Thymus (tissue), 11 donors: ENCODE data around the gene SMCO3. TPM values are rescaled to one million over a fixed set of nuclear protein-coding genes. Genes with fewer than 3 reads are reported as not detected.

Experiments
- DNase-seq, 9 donors: peaks; one replicate each; pipeline ENCODE4 v3.0.0-alpha.2; 2013; ENCODE audit warnings: low spot score in 9 of 9, low read depth in 6 of 9, missing footprints in 1 of 9
- H3K27ac ChIP-seq, 2 donors: one replicate each; pipeline ENCODE4 v1.5.1; 2013; ENCODE audit warnings: control low read depth in 1 of 2, low read depth in 1 of 2, low read length in 1 of 2, mild to moderate bottlenecking in 1 of 2, moderate library complexity in 1 of 2
- H3K27me3 ChIP-seq, 2 donors: one replicate each; pipeline ENCODE4 v1.5.1; 2013; ENCODE audit warnings: low read length in 1 of 2; ENCODE audit not compliant: control insufficient read depth in 2 of 2, insufficient read depth in 1 of 2
- H3K36me3 ChIP-seq, 2 donors: one replicate each; pipeline ENCODE4 v1.5.1; 2013; ENCODE audit warnings: low read length in 1 of 2, mild to moderate bottlenecking in 1 of 2, moderate library complexity in 1 of 2; ENCODE audit not compliant: control insufficient read depth in 2 of 2, insufficient read depth in 2 of 2
- H3K4me1 ChIP-seq, 2 donors: one replicate each; pipeline ENCODE4 v1.5.1; 2013; ENCODE audit warnings: low read length in 2 of 2; ENCODE audit not compliant: control insufficient read depth in 2 of 2, insufficient read depth in 2 of 2
- H3K4me3 ChIP-seq, 2 donors: one replicate each; pipeline ENCODE4 v1.5.1; 2013; ENCODE audit warnings: low read length in 2 of 2, control low read depth in 1 of 2, mild to moderate bottlenecking in 1 of 2
- H3K9me3 ChIP-seq, 2 donors: one replicate each; pipeline ENCODE4 v1.5.1; 2013; ENCODE audit warnings: low read length in 1 of 2, mild to moderate bottlenecking in 1 of 2; ENCODE audit not compliant: control insufficient read depth in 2 of 2, insufficient read depth in 1 of 2
- WGBS: extraction: QIAGEN DNeasy Blood & Tissue Kit; methylation state at CpG from one replicate; pipeline ENCODE4 v1.1.7; 2013; 5-methylcytosine and 5-hydroxymethylcytosine counted together
- polyA plus RNA-seq: library from polyadenylated mRNA; stranded (reverse); fragments of 200-250 nt; gene quantifications from one replicate; pipeline ENCODE4 v1.2.3, GENCODE V29; 2013
- total RNA-seq: library from RNA; stranded (reverse); fragments of 120-200 nt; gene quantifications from one replicate; pipeline ENCODE4 v1.2.4, GENCODE V29; 2013
- donor health status: healthy.

SMCO3 gene
- total and polyA plus RNA-seq, 2 donors: 0.05 to 0.09 TPM

DNA sequence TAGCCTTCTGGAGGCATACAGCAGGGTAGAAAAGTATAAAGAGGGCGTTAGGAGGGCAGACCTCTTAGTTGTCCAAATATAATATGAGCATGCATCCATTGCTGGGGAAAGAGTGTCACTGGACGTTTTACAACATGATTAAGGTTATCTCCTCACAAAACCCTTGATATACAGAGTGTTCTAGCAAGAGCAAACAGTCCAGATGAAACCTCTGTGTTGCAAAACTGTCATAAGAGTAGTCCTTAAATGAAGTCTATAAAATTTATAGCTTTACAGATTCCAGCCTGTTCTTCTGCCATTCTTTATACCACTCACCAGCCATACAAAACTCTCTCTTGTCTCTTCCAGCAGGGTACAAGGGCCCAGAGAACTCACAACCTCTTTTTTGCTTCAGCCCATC is 32.4 kb downstream of the SMCO3 start:
- DNase-seq: no peak
- no peaks in the 10 kb centered on the region for H3K4me1 ChIP-seq
- WGBS: 96% methylated on average over 2 of the region's 2 CpGs
- no peaks in the 10 kb centered on the region for H3K27me3 ChIP-seq
- no peaks in the 10 kb centered on the region for H3K9me3 ChIP-seq
- no peak overlapping the region for H3K4me3 ChIP-seq
- no peak overlapping the region for H3K27ac ChIP-seq
- H3K36me3 ChIP-seq: peaks cover 4 to 12% of the 10 kb centered on the region in 2 donors

DNA sequence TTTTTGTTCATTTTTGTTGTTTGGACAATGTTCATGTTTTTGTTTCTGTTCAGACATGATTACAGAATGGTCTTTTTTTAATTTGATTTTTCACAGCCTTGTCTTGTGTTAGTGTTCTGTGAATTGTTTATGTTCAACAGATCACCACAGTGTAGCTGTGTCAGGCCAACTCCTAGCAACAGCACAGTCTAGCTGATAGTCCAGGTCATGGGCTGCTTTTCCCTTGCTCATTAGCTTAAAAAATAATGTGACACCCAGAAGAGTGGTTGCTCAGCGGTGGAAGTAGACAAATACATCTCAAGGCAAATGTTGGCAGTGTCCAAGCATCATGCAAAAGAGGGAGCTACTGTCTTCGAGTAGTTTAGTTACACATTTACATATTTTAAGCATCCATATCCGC is 33.1 kb downstream of the SMCO3 start:
- Histone ChIP-seq H3K27ac (no peak overlapping the region), H3K27me3 (no peaks in the 10 kb centered on the region), H3K36me3 (peaks cover 3 to 11% of the 10 kb centered on the region in 2 donors), H3K4me3 (no peak overlapping the region), H3K9me3 (no peaks in the 10 kb centered on the region), H3K4me1 (peaks cover 0 to 5% of the 10 kb centered on the region in 2 donors)
- WGBS: 97% methylated on average over 3 of the region's 3 CpGs
- DNase-seq: no peak

DNA sequence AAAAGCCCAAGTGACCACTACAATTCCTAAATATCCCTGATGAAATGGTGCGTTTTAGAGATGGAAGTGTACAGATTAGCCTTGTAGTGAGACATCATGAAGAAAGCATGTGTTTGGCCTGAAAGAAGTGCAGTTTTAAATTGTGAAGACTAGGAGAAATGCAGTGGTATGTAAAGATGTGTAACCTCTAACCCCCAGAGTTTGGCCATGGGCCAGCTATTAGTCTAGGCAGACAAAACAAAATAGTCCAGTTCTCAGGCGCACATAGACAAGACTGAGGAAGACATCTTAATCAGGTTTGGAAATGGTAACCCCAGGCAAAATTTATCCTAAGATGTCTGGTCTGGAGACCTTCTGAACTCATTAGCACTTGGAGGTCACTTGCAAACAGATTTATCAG is 34.1 kb downstream of the SMCO3 start:
- H3K4me3 ChIP-seq: no peak overlapping the region
- H3K27me3 ChIP-seq: no peaks in the 10 kb centered on the region
- no peak overlapping the region for H3K27ac ChIP-seq
- peaks cover 5 to 6% of the 10 kb centered on the region in 2 donors for H3K4me1 ChIP-seq
- 98% methylated on average over 2 of the region's 2 CpGs for WGBS
- H3K9me3 ChIP-seq: no peaks in the 10 kb centered on the region
- peaks cover under 1 to 5% of the 10 kb centered on the region in 2 donors for H3K36me3 ChIP-seq
- DNase-seq: no peak

DNA sequence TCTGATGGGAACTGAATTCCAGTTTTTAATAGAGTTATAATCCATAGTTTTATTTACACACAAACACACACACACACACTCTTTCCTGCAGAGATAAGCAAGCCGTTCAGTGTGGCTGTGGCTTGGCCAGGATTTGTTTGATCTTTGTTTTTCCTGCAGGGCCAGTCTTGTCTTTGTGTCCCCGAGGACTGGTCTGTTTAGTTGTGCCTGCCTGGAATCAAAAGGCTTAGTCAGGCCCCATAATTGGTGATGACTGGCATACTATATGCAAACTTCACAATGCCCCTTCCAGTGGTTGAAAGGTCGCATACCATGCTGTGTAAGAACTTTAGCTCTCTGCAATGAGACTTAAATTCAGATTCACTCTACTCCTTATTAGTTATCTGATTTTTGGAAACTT is 36.7 kb downstream of the SMCO3 start:
- peaks cover 6 to 12% of the 10 kb centered on the region in 2 donors for H3K4me1 ChIP-seq
- peaks cover 0 to 5% of the 10 kb centered on the region in 2 donors for H3K9me3 ChIP-seq
- no peaks in the 10 kb centered on the region for H3K36me3 ChIP-seq
- DNase-seq: no peak
- no peak overlapping the region for H3K4me3 ChIP-seq
- peaks cover 0 to 4% of the 10 kb centered on the region in 2 donors for H3K27me3 ChIP-seq
- WGBS: 92% methylated on average over 3 of the region's 3 CpGs
- H3K27ac ChIP-seq: no peak overlapping the region

DNA sequence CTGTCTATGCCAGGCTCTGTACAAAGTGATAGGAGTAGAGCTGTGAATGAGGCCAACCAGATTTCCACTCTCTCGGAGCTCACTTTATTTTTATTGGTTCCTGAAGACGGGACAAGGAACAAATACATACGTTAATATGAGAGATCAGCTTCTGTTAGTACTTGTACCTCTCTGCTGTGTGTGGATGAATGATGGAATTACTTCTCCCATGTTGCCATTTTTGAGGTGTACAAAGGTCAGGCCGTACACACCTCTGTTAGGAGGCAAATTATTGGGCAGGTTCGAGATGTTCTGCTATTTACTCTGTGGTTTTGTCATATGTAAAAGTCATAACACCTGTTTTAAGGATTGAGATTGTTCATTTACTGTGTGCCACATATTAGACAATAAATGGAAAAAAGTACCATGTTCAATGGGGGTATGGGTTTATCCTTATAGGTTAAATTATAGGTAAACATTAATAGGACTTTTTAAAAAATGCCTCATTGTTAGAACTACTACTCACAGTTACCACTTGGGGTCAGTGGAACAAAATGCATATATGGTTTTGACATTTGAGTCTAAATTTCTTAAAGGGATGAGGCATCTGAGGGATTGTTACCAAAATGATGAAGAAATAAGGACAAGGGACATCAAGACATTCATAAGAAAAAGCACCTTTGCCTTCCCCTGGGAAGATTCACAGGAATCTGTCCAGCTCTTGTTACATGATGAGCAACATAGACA is 37.6 kb downstream of the SMCO3 start:
- peaks cover 0 to 5% of the 10 kb centered on the region in 2 donors for H3K9me3 ChIP-seq
- H3K36me3 ChIP-seq: no peaks in the 10 kb centered on the region
- no peak overlapping the region for H3K27ac ChIP-seq
- WGBS: 95% methylated on average over 5 of the region's 5 CpGs
- H3K4me3 ChIP-seq: no peak overlapping the region
- peaks cover 7 to 12% of the 10 kb centered on the region in 2 donors for H3K4me1 ChIP-seq
- peak in 1 of 9 donors; percentile 25 for DNase-seq
- peaks cover 0 to 4% of the 10 kb centered on the region in 2 donors for H3K27me3 ChIP-seq

DNA sequence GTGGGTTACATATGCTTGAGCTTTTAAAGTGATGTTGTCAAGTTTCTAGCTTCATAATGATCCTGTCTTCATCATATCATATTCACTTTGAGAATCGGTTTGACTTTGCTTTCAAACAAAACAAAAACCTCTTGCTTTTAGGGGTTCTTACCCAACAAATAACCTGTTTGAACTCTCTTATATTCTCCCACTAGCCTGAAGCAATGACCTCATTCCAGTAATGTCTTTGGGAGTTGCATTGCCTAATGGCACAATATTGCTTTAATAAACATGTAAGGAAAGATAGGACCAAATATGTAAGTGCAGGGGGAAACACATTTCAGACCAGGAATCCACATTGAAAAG is 38.4 kb downstream of the SMCO3 start:
- peak overlapping the region; percentile 70 to 89 for H3K4me3 ChIP-seq
- H3K27ac ChIP-seq: peak overlapping the region in 1 of 2 donors; percentile 92
- H3K27me3 ChIP-seq: peaks cover 0 to 4% of the 10 kb centered on the region in 2 donors
- 49% methylated on average over 1 of the region's 1 CpG for WGBS
- no peaks in the 10 kb centered on the region for H3K36me3 ChIP-seq
- peaks cover 7 to 12% of the 10 kb centered on the region in 2 donors for H3K4me1 ChIP-seq
- DNase-seq: no peak
- H3K9me3 ChIP-seq: peaks cover 0 to 5% of the 10 kb centered on the region in 2 donors

DNA sequence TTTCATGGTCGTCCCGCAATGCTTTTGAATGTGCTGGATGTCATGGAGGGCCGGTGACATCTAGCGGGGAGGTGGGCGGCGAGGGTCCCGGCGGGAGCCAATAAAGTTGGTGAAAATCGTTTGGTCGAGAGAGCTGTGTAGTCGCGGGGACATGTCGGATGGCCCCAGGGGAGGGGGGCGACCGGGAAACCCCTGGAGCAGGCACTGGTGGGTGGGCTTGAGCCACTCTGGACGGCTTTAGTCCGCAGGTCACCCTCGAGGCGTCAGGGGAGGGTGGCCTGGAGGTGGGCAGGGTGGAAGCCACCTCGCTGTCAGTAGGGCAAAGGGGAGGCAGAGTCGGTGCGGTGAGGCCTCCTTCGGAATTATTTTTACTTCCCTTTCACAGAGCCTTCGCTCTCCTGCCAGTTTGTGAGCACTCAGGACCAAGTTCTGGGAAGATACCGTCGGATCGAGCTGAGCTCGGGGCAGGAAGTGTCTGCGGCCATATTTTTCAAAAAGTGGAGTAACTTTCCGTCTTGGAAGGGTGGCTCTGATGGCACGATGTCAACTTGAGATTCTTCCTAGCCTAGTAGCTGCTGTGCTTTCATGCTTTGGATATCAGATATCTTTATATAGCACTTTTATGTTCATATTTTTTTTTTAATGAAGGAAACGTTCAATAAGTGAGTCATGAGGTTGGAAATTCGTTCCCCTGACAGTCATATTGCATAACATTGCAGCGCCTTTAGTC is 38.9 kb downstream of the SMCO3 start:
- 4% methylated on average over 34 of the region's 34 CpGs for WGBS
- Histone ChIP-seq H3K27ac (peak overlapping the region; percentile 92 to 94), H3K4me3 (peak overlapping the region; percentile 70 to 89), H3K9me3 (peaks cover 0 to 5% of the 10 kb centered on the region in 2 donors), H3K4me1 (peaks cover 7 to 12% of the 10 kb centered on the region in 2 donors), H3K27me3 (peaks cover 0 to 4% of the 10 kb centered on the region in 2 donors), H3K36me3 (no peaks in the 10 kb centered on the region)
- DNase-seq: peak in 6 of 9 donors; percentile 22 to 66 (median 32)

DNA sequence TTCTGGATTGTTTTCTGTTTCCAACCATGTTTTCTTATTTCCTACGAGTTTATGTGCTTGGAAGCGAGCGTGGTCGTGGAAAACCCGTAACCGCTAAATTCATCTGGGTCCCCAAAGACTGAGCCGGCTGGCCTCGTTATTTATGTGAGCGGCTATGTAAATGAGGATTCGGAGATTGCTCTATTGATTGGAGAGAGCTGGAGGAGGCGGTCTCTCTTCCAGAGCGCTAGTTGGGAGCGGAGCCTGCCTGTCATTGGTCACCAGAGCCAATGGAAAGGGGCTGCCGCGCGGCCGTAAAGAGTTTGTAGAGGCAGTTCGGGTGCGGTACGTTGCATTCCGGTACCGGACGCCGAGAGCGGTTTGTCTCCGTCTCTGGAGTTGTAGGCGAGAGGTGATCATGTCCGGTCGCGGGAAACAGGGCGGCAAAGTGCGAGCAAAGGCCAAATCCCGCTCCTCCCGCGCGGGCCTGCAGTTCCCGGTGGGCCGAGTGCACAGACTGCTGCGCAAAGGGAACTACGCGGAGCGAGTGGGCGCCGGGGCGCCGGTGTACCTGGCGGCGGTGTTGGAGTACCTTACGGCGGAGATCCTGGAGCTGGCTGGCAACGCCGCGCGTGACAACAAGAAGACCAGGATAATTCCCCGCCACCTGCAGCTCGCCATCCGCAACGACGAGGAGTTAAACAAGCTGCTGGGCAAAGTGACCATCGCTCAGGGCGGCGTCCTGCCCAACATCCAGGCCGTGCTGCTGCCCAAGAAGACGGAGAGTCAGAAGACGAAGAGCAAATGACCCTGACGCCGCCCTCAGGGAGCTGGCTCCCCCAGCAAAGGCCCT is 39.7 kb downstream of the SMCO3 start:
- Histone ChIP-seq H3K4me1 (peaks cover 7 to 16% of the 10 kb centered on the region in 2 donors), H3K36me3 (no peaks in the 10 kb centered on the region), H3K27ac (peak overlapping the region; percentile 92 to 94), H3K27me3 (peaks cover 0 to 4% of the 10 kb centered on the region in 2 donors), H3K9me3 (peaks cover 0 to 5% of the 10 kb centered on the region in 2 donors), H3K4me3 (peak overlapping the region; percentile 70 to 89)
- peak; percentile 81 to 98 (median 93) for DNase-seq
- WGBS: 1% methylated on average over 67 of the region's 67 CpGs
